NCI-H1694 (cell line): ENCODE measurements around the gene PRKAG2.

Experiments used
- DNase-seq: peaks from one replicate; lab custom pipeline; 2025; lab: John Stamatoyannopoulos, UW

The PRKAG2 gene

DNA sequence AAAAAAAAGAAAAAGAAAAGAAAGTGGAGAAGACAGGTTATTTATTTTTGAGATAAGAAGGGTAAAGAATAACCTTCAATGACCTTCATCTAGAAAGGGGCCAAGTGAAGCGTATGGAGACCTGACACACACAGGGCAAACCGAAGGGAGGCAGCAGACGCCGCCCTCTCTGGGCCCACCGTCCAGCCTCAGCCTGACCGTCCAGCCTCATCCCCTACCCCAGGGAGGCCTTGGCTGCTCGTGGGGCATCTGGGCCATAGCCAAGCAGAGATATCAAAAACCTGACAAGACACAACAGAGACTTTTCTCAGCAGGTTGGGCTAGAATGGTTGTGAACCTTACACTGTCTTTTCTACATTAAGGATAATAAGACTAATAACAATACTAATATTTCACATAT lies 10.9 kb downstream of the PRKAG2 start:
- DNase-seq: no peak

DNA sequence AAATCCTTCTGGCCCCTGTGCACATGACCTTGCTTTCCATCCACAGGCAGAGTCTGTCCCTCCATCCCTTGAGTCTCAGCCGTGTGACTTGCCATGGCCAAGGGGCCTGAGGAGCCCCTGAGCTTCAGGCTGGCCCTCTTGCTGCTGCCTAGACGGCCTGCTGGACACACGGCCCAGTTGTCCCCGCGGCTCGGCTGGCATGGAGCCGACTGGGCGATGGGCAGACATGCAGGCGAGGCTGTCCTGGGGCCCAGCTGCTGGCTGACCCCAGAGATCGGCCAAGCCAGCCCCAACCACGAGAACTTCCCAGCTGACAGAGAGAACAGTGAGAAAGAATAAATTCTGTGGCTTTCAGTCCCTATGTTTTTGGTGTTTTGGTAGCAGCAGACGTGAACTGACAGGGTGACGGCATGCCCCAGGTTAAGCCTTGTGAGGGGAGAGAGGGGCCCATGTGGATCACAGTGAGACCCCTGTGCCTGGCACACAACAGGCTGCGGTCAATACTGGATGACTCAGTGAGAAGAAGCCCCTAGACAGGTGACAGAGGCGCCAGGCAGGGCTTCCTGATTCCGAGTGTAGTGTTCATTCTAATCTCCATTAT lies 11.7 kb downstream of the PRKAG2 start:
- no peak for DNase-seq

- DNase-seq: no peak
Observed at GRCh38 chr7:151864561-151864960, 12.4 kb downstream of the PRKAG2 start.

DNA sequence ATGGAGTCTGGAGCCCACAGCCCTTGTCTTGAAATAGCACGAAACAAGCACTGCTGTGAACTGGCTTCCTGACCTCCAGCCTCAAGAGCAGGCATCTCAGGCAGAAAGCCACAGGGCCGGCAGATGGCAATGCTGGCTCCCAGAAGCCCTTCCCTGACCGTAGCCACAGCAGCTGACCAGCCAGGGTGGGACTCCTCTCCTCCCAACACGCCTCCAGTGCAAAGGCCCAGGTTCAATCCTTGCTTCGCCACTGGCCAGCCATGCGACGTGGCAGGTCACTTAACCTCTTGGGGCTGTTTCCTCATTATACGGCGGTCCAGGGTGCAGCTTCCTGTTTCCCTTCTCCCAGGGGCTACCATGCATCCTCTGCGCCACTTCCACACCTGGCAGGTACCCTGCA lies 12.8 kb downstream of the PRKAG2 start:
- DNase-seq: no peak

DNA sequence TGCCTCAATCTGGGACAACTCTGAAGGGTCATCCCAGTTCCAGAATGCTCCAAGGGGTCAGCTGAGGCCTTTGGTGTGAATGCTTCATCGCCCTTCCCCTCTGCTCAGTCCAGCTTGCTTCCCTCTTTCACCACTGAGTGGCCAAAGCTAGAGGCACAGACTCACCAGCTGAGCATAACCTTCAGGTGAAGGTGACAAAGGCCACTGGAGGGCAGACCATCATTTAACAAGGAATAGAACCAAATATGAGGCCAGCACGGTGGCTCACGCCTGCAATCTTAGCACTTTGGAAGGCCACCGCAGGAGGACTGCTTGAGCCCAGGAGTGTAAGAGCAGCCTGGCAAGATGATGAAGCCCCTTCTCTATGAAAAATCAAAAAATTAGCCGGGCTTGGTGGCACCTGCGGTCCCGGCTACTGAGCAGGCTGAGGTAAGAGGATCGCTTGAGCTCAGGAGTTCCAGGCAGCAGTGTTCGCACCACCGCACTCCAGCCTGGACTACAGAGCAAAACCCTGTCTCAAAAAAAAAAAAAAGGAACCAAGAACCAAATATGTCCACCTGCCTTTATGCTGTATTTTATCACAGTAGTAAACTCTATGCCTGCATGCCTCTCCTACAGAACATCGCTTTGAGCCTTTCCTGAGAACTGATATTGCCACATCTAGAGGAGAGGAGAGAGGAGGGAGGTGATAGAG lies 13.4 kb downstream of the PRKAG2 start:
- DNase-seq: no peak

DNA sequence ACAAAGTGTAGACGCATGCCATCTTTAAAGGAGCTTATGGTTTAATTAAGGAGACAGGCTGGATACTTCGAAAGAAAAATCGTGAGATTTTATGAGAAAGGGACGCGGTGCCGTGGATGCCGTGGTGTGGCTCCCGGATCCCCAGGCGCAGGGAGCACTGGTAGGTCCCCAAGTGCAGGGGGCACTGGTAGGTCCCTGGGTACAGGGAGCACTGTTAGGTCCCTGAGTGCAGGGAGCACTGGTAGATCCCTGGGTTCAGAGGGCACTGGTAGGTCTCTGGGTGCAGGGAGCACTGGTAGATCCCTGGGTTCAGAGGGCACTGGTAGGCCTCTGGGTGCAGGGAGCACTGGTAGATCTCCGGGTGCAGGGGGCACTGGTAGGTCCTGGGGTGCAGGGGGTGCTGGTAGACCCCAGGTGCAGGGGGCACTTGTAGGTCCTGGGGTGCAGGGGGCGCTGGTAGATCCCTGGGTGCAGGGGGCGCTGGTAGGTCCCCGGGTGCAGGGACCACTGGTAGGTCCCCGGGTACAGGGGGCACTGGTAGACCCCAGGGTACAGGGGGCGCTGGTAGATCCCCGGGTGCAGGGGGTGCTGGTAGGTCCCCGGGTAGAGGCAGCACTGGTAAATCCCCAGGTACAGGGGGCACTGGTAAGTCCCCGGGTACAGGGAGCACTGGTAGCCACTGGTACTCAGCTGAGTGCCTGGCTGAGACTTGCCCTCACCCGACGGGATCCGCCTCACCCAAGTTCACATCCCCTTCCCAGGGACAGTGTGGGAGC lies 14.1 kb downstream of the PRKAG2 start:
- no peak for DNase-seq

- no peak for DNase-seq
Observed at GRCh38 chr7:151861881-151862280, 15.0 kb downstream of the PRKAG2 start.

GRCh38 chr7:151860771-151861170 lies 16.1 kb downstream of the PRKAG2 start:
- DNase-seq: no peak

- no peak for DNase-seq
Observed at GRCh38 chr7:151859948-151860685, 16.8 kb downstream of the PRKAG2 start.

DNA sequence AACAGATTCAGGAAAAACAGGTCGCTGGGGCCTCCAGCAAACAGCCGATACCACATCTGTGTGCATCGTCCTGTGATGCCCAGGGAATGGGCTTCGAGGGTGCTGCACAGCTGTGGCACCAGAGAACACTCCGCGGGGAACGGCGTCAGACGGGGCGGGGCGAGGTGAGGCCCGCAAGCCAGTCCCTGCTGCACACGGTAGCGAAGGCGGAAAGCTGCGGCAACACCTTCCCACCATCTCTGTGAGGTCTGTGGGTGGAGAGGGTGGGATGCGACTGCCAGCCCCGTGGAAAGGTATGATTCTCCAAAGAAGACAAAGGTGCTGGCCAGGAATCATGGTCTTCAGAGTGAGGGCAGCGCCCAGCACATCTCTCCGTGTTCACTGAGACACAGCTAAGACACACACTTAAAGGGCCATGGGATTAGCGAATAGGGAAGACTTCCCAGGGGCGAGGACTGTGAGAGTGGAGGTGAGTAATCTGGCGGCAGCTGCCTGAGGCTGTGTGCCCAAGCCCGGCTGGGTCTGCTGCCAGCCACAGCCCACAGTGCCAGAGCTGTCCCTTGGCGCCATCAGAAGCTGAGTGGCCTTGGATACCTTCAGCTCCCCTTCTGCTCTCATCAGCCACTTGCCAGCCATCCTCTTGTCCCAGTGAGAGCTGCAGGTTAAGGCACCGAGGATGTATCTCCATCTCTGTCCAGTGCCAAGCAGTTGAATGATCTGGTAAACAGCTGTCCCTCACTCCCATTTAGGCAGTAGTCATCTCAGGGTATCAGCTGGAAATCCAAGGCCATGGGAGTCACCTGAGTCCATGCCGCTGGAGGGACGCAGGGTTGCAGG lies 17.6 kb downstream of the PRKAG2 start:
- no peak for DNase-seq

DNA sequence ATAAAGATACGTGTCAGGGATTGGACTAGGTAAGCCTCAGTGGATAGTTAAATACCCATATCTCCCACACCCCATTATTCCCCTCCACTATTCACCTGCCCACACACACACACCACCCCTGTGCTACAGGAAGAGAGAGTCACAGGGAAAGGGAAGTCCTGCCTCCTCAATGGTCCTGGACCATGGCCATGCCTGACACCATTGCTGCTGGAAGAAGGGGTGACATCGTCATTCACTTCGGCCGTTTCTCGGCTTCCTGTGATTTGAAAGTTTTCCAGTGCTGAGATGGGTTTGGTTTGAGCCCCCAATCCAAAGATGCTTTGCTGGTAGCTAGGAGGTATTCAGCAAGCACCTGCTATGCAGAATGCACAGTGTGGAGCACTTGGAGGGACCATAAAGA lies 18.5 kb downstream of the PRKAG2 start:
- no peak for DNase-seq

DNA sequence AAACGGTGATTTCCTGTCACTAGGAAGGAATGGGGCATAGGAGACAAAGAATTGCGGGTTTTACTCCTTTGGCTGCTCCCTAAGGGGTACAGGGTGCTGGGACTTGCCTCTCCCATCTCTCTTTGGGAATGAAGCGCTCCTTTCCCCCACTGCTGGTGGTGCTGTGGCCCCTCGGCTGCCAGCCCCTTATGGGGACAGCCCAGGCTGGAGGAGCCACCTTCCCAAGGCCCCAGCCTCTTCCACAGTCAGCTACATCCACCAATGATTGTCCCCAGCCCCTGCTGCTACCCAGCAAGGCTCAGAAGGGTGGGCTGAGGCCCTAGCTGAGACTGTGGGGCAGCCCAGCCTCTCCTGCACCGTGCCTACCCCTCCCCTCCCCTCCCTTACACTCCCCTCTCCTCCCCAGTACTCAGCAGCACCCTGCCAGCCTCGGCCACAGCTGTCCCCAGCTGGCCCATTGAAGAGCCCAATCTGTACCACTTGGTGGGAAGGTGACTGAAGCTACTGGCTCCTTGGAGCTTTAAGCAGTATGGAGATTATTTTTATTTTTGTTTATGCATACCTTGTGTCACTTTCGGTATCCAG lies 19.0 kb downstream of the PRKAG2 start:
- no peak for DNase-seq

- DNase-seq: peak; percentile 95
Observed at GRCh38 chr7:151857412-151857811, 19.5 kb downstream of the PRKAG2 start.

DNA sequence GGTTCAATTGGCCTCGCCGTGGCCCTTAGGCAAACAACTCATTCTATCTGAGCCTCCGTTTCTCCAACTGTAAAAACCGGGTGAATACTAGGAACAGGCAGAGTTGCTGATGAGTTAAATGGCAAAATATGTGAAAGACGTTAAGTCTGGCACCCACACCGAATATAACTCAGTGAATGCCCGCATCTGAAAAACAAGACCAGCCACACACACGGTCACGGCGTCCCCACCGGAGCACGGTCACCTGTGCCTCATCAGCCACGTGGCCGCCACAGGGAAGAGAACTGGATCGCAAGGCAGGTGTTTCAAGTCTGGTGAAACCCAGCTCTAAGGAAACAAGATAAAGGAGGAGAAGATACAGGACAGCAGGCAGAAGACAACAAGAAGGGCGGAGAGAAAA lies 20.4 kb downstream of the PRKAG2 start:
- no peak for DNase-seq

GRCh38 chr7:151856098-151856497 lies 20.8 kb downstream of the PRKAG2 start:
- DNase-seq: no peak

DNA sequence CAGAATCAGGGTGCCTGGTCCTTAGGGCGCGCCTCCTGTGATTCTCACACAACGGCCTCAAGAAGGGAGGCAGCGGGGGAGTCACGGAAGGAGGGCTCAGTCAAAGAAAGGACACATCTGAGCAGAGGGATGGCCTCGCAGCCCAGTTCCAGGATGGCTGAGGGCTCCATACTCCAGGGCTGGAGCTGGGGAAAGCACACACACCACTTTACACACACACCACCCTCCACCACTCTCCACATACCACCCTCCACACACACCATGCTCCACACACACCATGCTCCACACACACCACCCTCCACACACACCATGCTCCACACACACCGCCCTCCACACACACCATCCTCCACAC lies 22.2 kb downstream of the PRKAG2 start:
- no peak for DNase-seq

GRCh38 chr7:151853896-151854719 lies 22.8 kb downstream of the PRKAG2 start:
- DNase-seq: no peak

DNA sequence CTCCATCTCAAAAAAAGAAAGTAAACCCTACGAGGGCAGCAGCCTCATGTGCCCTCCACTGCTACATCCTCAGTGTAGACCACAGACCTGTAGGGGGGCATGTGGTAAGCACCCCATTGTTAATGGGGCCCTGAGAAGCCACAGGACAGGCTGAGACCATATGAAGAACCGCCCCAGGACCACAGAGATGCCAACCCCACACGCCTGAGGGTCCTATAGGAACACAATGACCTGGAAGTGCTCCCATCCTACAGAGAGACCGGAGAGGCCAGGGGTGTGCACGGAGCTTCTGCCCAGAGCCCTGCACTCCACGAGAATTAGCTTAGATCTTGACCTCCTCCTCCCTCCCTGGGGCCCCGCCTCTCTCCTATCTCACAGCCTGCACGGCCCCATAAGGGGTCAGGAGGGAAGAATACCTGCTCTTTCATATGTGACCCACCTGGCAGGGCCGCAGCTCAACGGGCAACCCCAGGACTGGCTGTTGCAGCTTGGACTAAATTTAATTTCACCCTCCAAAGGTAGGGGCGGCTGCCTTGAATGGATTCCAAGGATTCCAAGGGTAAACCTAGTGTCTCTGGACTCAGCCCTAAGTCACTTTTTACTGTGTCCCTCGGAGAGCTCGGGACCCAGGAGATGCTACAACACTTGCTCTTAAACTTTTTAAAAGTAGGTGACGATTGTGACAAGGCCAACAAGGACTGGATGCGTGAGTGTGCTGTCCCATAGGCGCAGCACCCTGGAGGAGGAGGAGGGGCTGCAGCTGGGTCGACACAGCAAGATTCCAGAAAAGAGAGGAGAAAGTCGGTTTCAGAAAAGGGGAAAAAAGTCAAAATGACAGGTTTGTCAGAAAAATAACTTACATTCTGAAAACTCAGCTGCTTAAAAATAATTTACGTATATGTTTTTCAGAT lies 24.2 kb downstream of the PRKAG2 start:
- no peak for DNase-seq

- no peak for DNase-seq
Observed at GRCh38 chr7:151851782-151852181, 25.1 kb downstream of the PRKAG2 start.
